Endothelial cell of umbilical vein (primary cell): ENCODE measurements around the gene MBOAT1. TPM values are rescaled to one million over a fixed set of nuclear protein-coding genes. Genes with fewer than 3 reads are reported as not detected.

ENCODE experiments used
- BruUV-seq: library from RNA; stranded (reverse); fragments of 400-500 nt; replicated peaks from 2 replicates; lab custom pipeline; 2021; lab: Mats Ljungman, UMichigan
- CTCF ChIA-PET: fragments of 300-600, 350-600 bp; sonication (Branson Sonifier 250); formaldehyde crosslinking; loops from one replicate; lab custom pipeline; 2021; ENCODE audit warnings: antibody characterized with exemption, inconsistent platforms; lab: Charles Lee
- POLR2A ChIA-PET: fragments of 300-600, 350-600 bp; sonication (Branson Sonifier 250); formaldehyde crosslinking; loops from one replicate; lab custom pipeline; 2021; ENCODE audit warnings: antibody characterized with exemption, inconsistent platforms; lab: Charles Lee
- DNase-seq: peaks from one replicate; pipeline ENCODE4 v3.0.0-alpha.2; 2011; ENCODE audit warnings: low read depth, low spot score
- FAIRE-seq: peaks from 2 replicates; lab custom pipeline; 2011; peaks lifted over from hg19 to GRCh38; lab: Jason Lieb, UNC
- H2AFZ ChIP-seq: 2 replicates; pipeline ENCODE4 v1.6.0; 2012; ENCODE audit warnings: low read depth, low read length, control low read depth, inconsistent platforms
- H3K27ac ChIP-seq: 2 replicates; pipeline ENCODE4 v1.5.1; 2011; ENCODE audit warnings: low read depth, mild to moderate bottlenecking, control low read depth, low read length, moderate library complexity; ENCODE audit not compliant: insufficient read depth
- H3K27me3 ChIP-seq, 2 experiments: 2 replicates each; pipeline versions ENCODE4 v1.6.0 to v1.6.1; 2011; ENCODE audit warnings: low read length in 2 of 2, mixed read lengths in 1 of 2; ENCODE audit not compliant: control insufficient read depth in 2 of 2, insufficient read depth in 2 of 2
- H3K36me3 ChIP-seq, 2 experiments: 2 replicates in 1 of 2; 3 replicates in 1 of 2; pipeline ENCODE4 v1.5.1; 2011; ENCODE audit warnings: low read length in 2 of 2, mild to moderate bottlenecking in 1 of 2, moderate library complexity in 1 of 2; ENCODE audit not compliant: control insufficient read depth in 2 of 2, insufficient read depth in 2 of 2; ENCODE audit errors: extremely low read depth in 1 of 2
- H3K4me1 ChIP-seq: 3 replicates; pipeline ENCODE4 v1.5.1; 2011; ENCODE audit warnings: mild to moderate bottlenecking, low read length; ENCODE audit not compliant: control insufficient read depth, insufficient read depth; ENCODE audit errors: extremely low read depth
- H3K4me2 ChIP-seq: 2 replicates; pipeline ENCODE4 v1.6.1; 2011; ENCODE audit warnings: low read length, control low read depth, mixed read lengths; ENCODE audit not compliant: insufficient read depth
- H3K4me3 ChIP-seq, 3 experiments: fragments of 200-600 bp in 1 of 3; sonication (generic), shearing (Covaris generic) in 1 of 3; replicated peaks in 1 of 3; 2 replicates each; pipeline ENCODE4 v1.5.1; 2011 to 2016; ENCODE audit warnings: control low read depth in 3 of 3, low read length in 3 of 3, mild to moderate bottlenecking in 2 of 3, inconsistent platforms in 1 of 3, low read depth in 1 of 3, moderate library complexity in 1 of 3; ENCODE audit not compliant: insufficient read depth in 1 of 3
- H3K79me2 ChIP-seq: 2 replicates; pipeline ENCODE4 v1.6.0; 2012; ENCODE audit warnings: low read length, inconsistent platforms; ENCODE audit not compliant: control insufficient read depth, insufficient read depth
- H3K9ac ChIP-seq: replicated peaks from 2 replicates; pipeline ENCODE3; 2011; ENCODE audit warnings: low read length, control low read depth; ENCODE audit not compliant: insufficient read depth; ENCODE audit errors: extremely low read depth
- H3K9me1 ChIP-seq: replicated peaks from 3 replicates; pipeline ENCODE4 v1.6.0; 2011; ENCODE audit warnings: mild to moderate bottlenecking, low read length; ENCODE audit not compliant: control insufficient read depth, insufficient read depth; ENCODE audit errors: extremely low read depth
- H3K9me3 ChIP-seq: replicated peaks from 2 replicates; pipeline ENCODE4 v1.5.1; 2012; ENCODE audit warnings: low read length, inconsistent platforms; ENCODE audit not compliant: control insufficient read depth, insufficient read depth
- H4K20me1 ChIP-seq: replicated peaks from 2 replicates; pipeline ENCODE3; 2011; ENCODE audit warnings: mild to moderate bottlenecking, low read length; ENCODE audit not compliant: control insufficient read depth, insufficient read depth; ENCODE audit errors: extremely low read depth
- EZH2 ChIP-seq: IDR thresholded peaks from 2 replicates; pipeline ENCODE4 v1.6.1; 2012; ENCODE audit warnings: borderline replicate concordance, low read depth, mild to moderate bottlenecking, moderate library complexity, low read length, inconsistent platforms; ENCODE audit not compliant: severe bottlenecking
- FOS ChIP-seq: IDR thresholded peaks from 2 replicates; pipeline ENCODE4 v1.6.1; 2011; ENCODE audit warnings: mild to moderate bottlenecking, low read length, moderate library complexity, borderline replicate concordance; ENCODE audit not compliant: insufficient read depth
- GATA2 ChIP-seq: IDR thresholded peaks from 2 replicates; pipeline ENCODE4 v1.7.0; 2011; ENCODE audit warnings: low read depth, mild to moderate bottlenecking, moderate library complexity, mixed read lengths, low read length; ENCODE audit not compliant: insufficient read length, insufficient read depth
- JUN ChIP-seq: IDR thresholded peaks from 2 replicates; pipeline ENCODE4 v1.6.1; 2011; ENCODE audit warnings: borderline replicate concordance, low read depth; ENCODE audit not compliant: insufficient read length, insufficient read depth
- MYC ChIP-seq: IDR thresholded peaks from one replicate; pipeline ENCODE4 v1.6.1; 2011; ENCODE audit warnings: mild to moderate bottlenecking, low read depth, low read length
- POLR2A ChIP-seq: IDR thresholded peaks from 2 replicates; pipeline ENCODE4 v1.6.1; 2012; ENCODE audit warnings: low read depth, mild to moderate bottlenecking, control low read depth, low read length
- POLR2AphosphoS5 ChIP-seq: IDR thresholded peaks from 2 replicates; pipeline ENCODE4 v1.6.1; 2012; ENCODE audit warnings: low read depth, mild to moderate bottlenecking, control low read depth, low read length, moderate library complexity; ENCODE audit not compliant: insufficient read depth
- dilution Hi-C: fragments of 300-500 bp; cut with MboI; formaldehyde crosslinking; loops from one replicate; pipeline ENCODE4 v1.15.0; 2019; ENCODE audit warnings: low sequenced_read_pairs; ENCODE audit not compliant: extremely low pct_ligation_motif_present
- intact Hi-C: fragments of 100-400 bp; cut with micrococcal nuclease; formaldehyde crosslinking; loops from one replicate; pipeline ENCODE4 v1.10.0; 2022
- polyA plus RNA-seq, 4 experiments: library from polyadenylated mRNA; depleted of rRNA in 3 of 4; stranded (reverse) in 3 of 4; unstranded in 1 of 4; fragments of >200 nt; gene quantifications; 2 replicates each; pipeline versions ENCODE4 v1.2.1 to v1.2.3, GENCODE V29; 2011 to 2012; ENCODE audit warnings: missing spikeins in 1 of 4
- total RNA-seq: library from RNA; stranded (reverse); gene quantifications from 2 replicates; pipeline ENCODE4 v1.2.3, GENCODE V29; 2021
- TF ChIP-seq, protein P1 (sequence below), 2 donors: IDR thresholded peaks; 1 replicate in 1 of 2; 2 replicates in 1 of 2; pipeline ENCODE4 v1.5.1; 2011; ENCODE audit warnings: low read length in 2 of 2, mild to moderate bottlenecking in 2 of 2, moderate library complexity in 2 of 2, control low read depth in 1 of 2, inconsistent platforms in 1 of 2, low read depth in 1 of 2; ENCODE audit not compliant: insufficient read depth in 1 of 2; ENCODE audit errors: extremely low read depth in 1 of 2
- TF ChIP-seq, protein P2 (sequence below): IDR thresholded peaks from 2 replicates; pipeline ENCODE4 v1.6.1; 2011; ENCODE audit not compliant: insufficient read depth, insufficient read length

Gene MBOAT1
- total and polyA plus RNA-seq, 2 donors (not counting 3 experiments of a cell fraction or from before 2014, with no cell fraction given) = 2.1 to 5.4 TPM

DNA sequence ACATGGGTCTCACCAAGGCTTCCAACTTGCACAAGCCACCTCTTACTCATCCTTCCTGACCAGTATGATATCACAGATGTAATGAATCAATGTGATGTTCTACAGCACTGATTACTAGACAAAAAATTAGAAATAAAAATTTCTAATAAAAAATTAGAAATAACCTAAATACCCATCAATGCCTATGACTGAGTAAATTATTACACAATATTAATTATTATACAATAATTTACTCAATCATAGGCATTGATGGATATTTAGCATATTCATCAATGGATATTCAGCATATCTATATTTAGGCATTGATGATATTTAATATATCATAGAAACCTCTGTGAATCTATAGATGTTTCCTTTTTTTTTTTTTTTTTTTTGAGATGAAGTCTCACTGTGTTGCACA is 43.2 kb upstream of the MBOAT1 start:
- intact Hi-C loops = no loop called here
- H3K9ac ChIP-seq = no peak overlapping the region
- H4K20me1 ChIP-seq = no peaks in the 10 kb centered on the region
- H3K27ac ChIP-seq = no peak overlapping the region
- no peaks in the 10 kb centered on the region for H3K9me1 ChIP-seq
- ChIA-PET POLR2A (no interaction called here), CTCF (no interaction called here)
- peaks cover 0 to 3% of the 10 kb centered on the region in 2 experiments for H3K27me3 ChIP-seq
- no peaks in the 10 kb centered on the region for H3K4me1 ChIP-seq
- no peak overlapping the region for H2AFZ ChIP-seq
- H3K4me3 ChIP-seq = no peak overlapping the region
- no peaks in the 10 kb centered on the region for H3K36me3 ChIP-seq
- BruUV-seq = no TSS peak
- no peaks in the 10 kb centered on the region for H3K9me3 ChIP-seq
- FAIRE-seq = no peak
- H3K4me2 ChIP-seq = no peak overlapping the region
- TF ChIP-seq MYC (no peak), GATA2 (no peak), POLR2A (no peak), FOS (no peak), POLR2AphosphoS5 (no peak), JUN (no peak), EZH2 (no peak)
- TF ChIP-seq, protein P1, sequence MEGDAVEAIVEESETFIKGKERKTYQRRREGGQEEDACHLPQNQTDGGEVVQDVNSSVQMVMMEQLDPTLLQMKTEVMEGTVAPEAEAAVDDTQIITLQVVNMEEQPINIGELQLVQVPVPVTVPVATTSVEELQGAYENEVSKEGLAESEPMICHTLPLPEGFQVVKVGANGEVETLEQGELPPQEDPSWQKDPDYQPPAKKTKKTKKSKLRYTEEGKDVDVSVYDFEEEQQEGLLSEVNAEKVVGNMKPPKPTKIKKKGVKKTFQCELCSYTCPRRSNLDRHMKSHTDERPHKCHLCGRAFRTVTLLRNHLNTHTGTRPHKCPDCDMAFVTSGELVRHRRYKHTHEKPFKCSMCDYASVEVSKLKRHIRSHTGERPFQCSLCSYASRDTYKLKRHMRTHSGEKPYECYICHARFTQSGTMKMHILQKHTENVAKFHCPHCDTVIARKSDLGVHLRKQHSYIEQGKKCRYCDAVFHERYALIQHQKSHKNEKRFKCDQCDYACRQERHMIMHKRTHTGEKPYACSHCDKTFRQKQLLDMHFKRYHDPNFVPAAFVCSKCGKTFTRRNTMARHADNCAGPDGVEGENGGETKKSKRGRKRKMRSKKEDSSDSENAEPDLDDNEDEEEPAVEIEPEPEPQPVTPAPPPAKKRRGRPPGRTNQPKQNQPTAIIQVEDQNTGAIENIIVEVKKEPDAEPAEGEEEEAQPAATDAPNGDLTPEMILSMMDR (IDR thresholded peaks at IDR 0.05; ENCODE audit: extremely low read depth in 1 of 2, insufficient read depth in 1 of 2, low read depth in 1 of 2, low read length in 2 of 2) = no peak
- TF ChIP-seq, protein P2, sequence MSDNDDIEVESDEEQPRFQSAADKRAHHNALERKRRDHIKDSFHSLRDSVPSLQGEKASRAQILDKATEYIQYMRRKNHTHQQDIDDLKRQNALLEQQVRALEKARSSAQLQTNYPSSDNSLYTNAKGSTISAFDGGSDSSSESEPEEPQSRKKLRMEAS = no peak
- dilution Hi-C loops = no loop called here
- no peak for DNase-seq
- H3K79me2 ChIP-seq = no peaks in the 10 kb centered on the region
